Calu3 (cell line): ENCODE data around the gene NR2F1. TPM values are rescaled to one million over a fixed set of nuclear protein-coding genes. Genes with fewer than 3 reads are reported as not detected.

Experiments used
- BruUV-seq: library from RNA; stranded (reverse); fragments of 400-500 nt; replicated peaks from 2 replicates; lab custom pipeline; 2021; lab: Mats Ljungman, UMichigan
- CTCF ChIA-PET: fragments of 300-600 bp; sonication (Branson Sonifier 250); formaldehyde crosslinking; loops from one replicate; lab custom pipeline; 2022; ENCODE audit warnings: antibody characterized with exemption; lab: Charles Lee
- DNase-seq: peaks from one replicate; pipeline ENCODE4 v3.0.0; 2022
- H3K27ac Mint-ChIP-seq: one replicate; pipeline ENCODE4 v1.8.0; 2022; ENCODE audit warnings: mixed read lengths; ENCODE audit not compliant: unreplicated experiment
- H3K27me3 Mint-ChIP-seq: one replicate; pipeline ENCODE4 v1.8.0; 2022; ENCODE audit warnings: mixed read lengths; ENCODE audit not compliant: unreplicated experiment
- H3K36me3 Mint-ChIP-seq: one replicate; pipeline ENCODE4 v1.8.0; 2022; ENCODE audit warnings: mild to moderate bottlenecking, moderate library complexity, mixed read lengths; ENCODE audit not compliant: insufficient read depth, unreplicated experiment
- H3K4me1 Mint-ChIP-seq: one replicate; pipeline ENCODE4 v1.8.0; 2022; ENCODE audit warnings: mild to moderate bottlenecking, low read depth, mixed read lengths; ENCODE audit not compliant: unreplicated experiment
- H3K4me3 Mint-ChIP-seq: one replicate; pipeline ENCODE4 v1.8.0; 2022; ENCODE audit warnings: mild to moderate bottlenecking, low read depth, moderate library complexity, mixed read lengths; ENCODE audit not compliant: unreplicated experiment
- H3K9me3 Mint-ChIP-seq: one replicate; pipeline ENCODE4 v1.8.0; 2022; ENCODE audit warnings: low read depth, mixed read lengths; ENCODE audit not compliant: unreplicated experiment
- CTCF ChIP-seq: fragments of 200-600 bp; IDR thresholded peaks from one replicate; pipeline ENCODE4 v1.8.0; 2022; ENCODE audit warnings: antibody characterized with exemption; ENCODE audit not compliant: unreplicated experiment
- intact Hi-C: fragments of 100-400 bp; cut with micrococcal nuclease; formaldehyde crosslinking; loops from one replicate; pipeline ENCODE4 v1.10.0; 2022; ENCODE audit not compliant: unreplicated experiment
- total RNA-seq: library from RNA; stranded (reverse); gene quantifications from 2 replicates; pipeline ENCODE4 v1.2.3, GENCODE V29; 2022

NR2F1 gene
- total RNA-seq, 1 experiment from 2014 or later: 29.1 TPM

- Mint-ChIP-seq H3K4me1 (no peaks in the 10 kb centered on the region), H3K36me3 (no peaks in the 10 kb centered on the region), H3K27me3 (no peaks in the 10 kb centered on the region), H3K27ac (no peak overlapping the region), H3K9me3 (no peaks in the 10 kb centered on the region), H3K4me3 (no peak overlapping the region)
- DNase-seq: no peak
- CTCF ChIA-PET: no interaction called here
- BruUV-seq: no TSS peak
- intact Hi-C loops: no loop called here
- TF ChIP-seq CTCF: no peak
Observed at GRCh38 chr5:93601802-93602155, 18.8 kb downstream of the NR2F1 start.

GRCh38 chr5:93602241-93603077 is 19.4 kb downstream of the NR2F1 start:
- Mint-ChIP-seq H3K27me3 (no peaks in the 10 kb centered on the region), H3K36me3 (no peaks in the 10 kb centered on the region), H3K9me3 (no peaks in the 10 kb centered on the region), H3K27ac (no peak overlapping the region), H3K4me3 (no peak overlapping the region), H3K4me1 (peaks cover 4% of the 10 kb centered on the region)
- no peak for TF ChIP-seq CTCF
- CTCF ChIA-PET: interaction anchor here (0.7 kb wide), 1 partner anchor 1002 kb away, joined by 5 read pairs; no protein-coding TSS in a partner anchor
- intact Hi-C loops: no loop called here
- BruUV-seq: no TSS peak
- DNase-seq: no peak

- peaks cover 12% of the 10 kb centered on the region for H3K4me1 Mint-ChIP-seq
- no peak overlapping the region for H3K27ac Mint-ChIP-seq
Observed at GRCh38 chr5:93603078-93603792, 20.2 kb downstream of the NR2F1 start.

More at GRCh38 chr5:93603078-93603792, 20.2 kb downstream of the NR2F1 start:
- no peaks in the 10 kb centered on the region for H3K36me3 Mint-ChIP-seq
- H3K9me3 Mint-ChIP-seq: no peaks in the 10 kb centered on the region
- intact Hi-C loops: no loop called here
- no peak for TF ChIP-seq CTCF
- CTCF ChIA-PET: interaction anchor here (0.7 kb wide), 1 partner anchor 1002 kb away, joined by 5 read pairs; no protein-coding TSS in a partner anchor
- DNase-seq: no peak
- H3K4me3 Mint-ChIP-seq: no peak overlapping the region
- H3K27me3 Mint-ChIP-seq: peaks cover 3% of the 10 kb centered on the region
- BruUV-seq: no TSS peak
